Mammary epithelial cell (primary cell): ENCODE measurements around the gene SARDH.

Experiments
- CTCF ChIP-seq, 2 donors: IDR thresholded peaks in 1 of 2; conservative IDR thresholded peaks in 1 of 2; 2 replicates each; pipeline ENCODE4 v1.5.1; 2011 to 2012; ENCODE audit warnings: inconsistent platforms in 2 of 2, low read length in 2 of 2, mild to moderate bottlenecking in 2 of 2, control low read depth in 1 of 2, low read depth in 1 of 2; ENCODE audit not compliant: insufficient read depth in 1 of 2; ENCODE audit errors: extremely low read depth in 1 of 2
- EZH2 ChIP-seq: IDR thresholded peaks from 2 replicates; pipeline ENCODE4 v1.6.1; 2012; ENCODE audit warnings: low read length, inconsistent platforms, borderline replicate concordance

DNA sequence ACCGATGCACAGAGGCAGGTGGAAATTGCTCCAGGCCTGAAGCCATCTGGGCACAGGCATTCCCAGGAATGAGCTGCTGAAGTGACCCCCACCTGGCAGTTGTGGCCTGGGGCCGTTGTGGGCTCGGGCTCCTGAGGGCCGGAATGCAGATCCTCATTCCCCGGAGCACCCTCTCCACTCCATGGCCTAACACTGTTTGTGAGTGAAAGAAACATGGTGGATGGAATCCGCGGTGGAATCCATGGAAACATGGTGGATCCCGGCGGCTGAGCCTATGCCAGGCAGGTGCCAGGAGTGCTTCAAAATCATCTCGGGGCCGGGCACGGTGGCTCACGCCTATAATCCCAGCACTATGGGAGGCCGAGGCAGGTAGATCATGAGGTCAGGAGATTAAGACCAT lies 3.6 kb upstream of the SARDH start:
- TF ChIP-seq CTCF (conservative IDR thresholded peaks at IDR 0.05 in 1 of 2, IDR thresholded peaks at IDR 0.05 in 1 of 2; ENCODE audit: extremely low read depth in 1 of 2, insufficient read depth in 1 of 2, low read depth in 1 of 2, low read length in 2 of 2) (no peak), EZH2 (no peak)
